Epithelial cell of prostate (primary cell): Measurements from ENCODE around the gene TRIB2.

Source experiments
- DNase-seq: peaks from one replicate; pipeline ENCODE4 v3.0.0-alpha.2; 2011; ENCODE audit warnings: low read depth, low spot score
- H3K27ac ChIP-seq: fragments of 450-650 bp; 2 replicates; pipeline ENCODE4 v1.5.1; 2017; ENCODE audit warnings: mild to moderate bottlenecking

TRIB2 gene

DNA sequence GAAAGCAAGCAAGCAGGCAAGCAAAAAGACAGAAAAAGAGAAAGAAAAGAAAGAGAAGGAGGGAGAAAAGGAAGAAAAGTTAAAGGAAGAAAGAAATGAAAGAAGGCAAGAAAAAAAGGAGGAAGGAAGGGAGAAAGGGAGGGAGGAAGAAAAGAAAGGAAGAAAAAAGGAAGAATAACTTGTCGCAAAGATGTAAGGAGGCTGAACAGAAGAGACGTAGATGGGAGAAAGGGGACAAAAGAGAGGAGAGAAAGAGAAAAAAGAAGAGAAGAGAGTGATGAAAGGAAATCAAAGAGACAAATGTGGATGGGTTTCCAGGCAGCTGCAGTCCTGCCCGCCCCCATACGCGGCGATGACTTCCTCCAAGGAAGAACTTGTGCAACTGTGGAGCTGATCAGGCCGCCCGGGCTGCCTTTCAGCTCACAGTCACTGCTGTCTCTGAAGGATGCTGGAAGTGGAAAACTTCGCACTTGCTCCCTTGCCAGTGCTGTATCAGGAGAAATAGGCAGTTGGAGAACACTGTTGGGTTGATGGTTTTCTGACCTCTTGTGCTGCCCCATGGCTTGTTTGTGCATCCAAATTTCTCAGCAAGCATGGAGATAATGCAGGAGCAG, 52.9 kb downstream of the TRIB2 start:
- H3K27ac ChIP-seq, result no peak overlapping the region
- DNase-seq, result no peak

DNA sequence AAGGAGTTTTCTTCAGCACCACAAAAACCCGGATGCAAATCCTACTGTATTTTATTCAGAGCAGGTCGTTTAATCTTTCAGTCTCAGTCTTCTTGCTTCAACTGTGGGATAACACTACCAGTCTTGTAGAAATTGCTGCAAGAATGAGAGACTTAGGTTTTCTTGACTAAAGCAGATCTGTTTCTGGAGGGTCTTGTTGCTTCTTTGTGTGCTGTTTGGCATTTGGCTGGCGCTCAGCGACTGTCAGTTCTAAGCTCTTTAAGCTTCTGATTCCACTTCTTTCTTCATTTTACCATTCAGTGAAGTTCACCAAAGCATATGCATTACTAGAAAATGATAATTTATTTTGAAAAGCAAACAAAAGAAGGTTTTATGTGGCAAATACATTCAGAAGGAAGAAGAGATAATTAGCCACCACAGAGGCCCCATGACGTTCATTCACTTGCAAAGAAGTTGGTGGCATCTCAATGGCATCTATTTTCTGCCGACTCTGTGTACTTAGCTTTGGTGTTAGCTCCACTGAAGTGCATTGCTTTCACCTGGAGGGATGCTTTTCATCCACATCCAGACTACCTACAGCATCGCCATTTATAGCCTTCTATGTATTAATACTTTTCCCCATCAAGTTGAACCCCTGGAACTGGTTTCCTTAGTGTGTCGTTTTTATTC, 53.7 kb downstream of the TRIB2 start:
- no peak for DNase-seq
- H3K27ac ChIP-seq, result no peak overlapping the region

DNA sequence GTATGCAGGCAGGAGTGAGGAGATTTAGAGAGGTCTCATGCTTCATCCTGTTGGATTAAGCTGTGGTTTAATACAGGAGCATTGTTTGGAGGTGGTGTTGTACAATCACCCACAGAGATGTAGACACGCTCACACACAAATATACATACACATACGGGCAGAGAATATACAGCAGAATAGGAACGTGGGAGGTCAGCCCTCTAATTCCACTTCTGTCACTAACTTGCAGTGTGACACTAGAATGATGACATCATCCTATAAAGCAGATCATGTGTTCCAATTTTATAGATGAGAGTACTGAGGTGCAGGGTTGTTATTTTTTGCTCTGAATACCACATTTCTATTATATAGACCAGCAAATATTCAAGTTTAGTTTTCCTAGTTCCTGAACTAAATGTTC, 54.4 kb downstream of the TRIB2 start:
- no peak for DNase-seq
- no peak overlapping the region for H3K27ac ChIP-seq

DNA sequence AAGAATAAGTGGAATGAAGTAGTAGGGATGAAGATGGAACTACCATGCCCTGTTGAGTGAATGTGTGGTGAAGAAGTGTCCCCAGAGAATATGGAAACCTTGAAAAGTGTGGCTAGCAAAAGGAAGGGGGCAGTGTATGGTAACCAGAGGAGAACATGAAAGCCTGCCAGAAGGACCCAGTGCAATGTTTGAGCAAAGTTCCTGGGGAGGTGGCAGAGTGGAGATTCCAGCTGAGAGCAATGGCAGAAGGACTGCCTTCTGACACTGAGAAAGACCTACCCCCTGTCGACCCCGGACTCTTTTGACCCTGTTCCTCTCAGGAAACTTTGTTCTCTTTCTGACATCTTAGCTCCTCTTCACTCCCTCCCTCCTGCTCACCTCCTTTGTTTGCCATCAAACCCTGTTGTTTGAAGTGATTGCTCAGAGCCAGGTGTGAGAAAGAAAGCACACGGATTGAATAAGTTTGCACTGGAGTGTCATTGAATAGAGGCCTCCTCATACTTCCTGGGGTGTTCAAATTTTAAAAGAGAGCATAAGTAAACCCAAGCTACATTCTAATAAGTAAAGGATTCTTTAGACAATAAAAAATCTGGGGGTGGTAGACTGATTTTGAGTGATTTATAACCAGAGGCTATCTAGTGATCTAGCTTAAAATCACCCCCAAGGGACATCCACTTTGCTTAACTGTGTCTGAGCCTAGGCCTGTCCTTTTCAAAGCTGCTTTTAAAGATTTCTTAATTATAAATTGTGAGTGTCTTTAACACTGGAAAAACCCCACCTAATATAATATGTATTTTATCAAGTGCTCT, 57.1 kb downstream of the TRIB2 start:
- H3K27ac ChIP-seq, result no peak overlapping the region
- DNase-seq, result no peak

DNA sequence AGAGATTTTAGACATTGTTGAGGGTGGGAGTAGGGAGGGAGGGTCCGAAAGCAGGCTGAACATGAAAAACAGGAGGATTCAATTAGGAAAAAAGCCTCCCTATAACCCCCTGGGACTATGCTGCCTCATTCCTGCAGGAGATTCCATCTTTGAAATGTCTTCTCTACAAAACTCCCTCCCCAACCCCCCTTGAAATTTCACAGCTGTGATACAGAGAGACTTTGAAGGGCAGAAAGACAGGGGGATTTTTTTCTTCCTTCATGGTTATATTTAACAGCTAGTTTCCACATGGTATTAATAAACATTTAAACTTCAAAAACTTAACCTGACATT, 57.6 kb downstream of the TRIB2 start:
- no peak for DNase-seq

DNA sequence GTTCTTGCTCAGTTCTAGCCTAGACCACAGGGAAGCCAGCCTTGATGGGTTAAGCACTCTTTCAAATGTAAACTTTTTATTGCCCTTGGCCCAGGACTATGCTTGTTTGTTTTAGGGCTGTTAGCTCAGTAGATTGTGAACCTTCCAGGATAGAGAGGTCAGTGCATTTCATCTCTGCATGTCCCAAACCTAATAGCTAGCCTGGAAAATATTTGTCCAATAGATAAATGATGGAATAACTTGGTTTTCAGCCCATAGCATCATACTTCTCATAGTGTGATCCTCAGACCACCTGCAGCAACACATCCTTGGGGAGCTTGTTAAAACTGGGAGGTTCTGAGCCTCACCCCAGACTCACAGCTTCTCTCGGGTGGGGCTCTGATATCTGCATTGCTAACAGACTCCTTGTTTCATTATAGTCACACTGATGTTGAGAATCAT, 59.8 kb downstream of the TRIB2 start:
- no peak for DNase-seq
- no peak overlapping the region for H3K27ac ChIP-seq

More for the DNA sequence above, 57.6 kb downstream of the TRIB2 start:
- H3K27ac ChIP-seq, result no peak overlapping the region

DNA sequence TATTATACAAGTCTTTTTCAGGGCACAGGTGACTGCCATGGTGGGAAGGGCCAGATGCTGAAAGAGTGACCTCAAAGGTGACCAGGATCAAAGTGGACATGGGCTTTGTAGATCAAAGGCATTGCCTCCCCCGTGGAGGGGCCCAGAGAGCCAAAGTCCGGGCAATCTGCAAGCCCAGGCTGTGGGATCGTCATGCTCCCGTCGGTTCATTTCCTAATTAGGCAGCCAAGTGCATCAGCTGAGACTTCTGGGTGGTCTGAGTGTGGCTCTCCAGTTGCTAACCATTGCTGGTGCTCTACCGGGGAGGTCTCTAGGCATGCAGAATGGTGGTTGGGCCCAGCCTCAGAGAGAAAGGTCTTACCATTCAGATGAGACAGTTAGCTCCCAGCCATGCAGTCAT, 61.6 kb downstream of the TRIB2 start:
- no peak overlapping the region for H3K27ac ChIP-seq
- DNase-seq, result no peak

DNA sequence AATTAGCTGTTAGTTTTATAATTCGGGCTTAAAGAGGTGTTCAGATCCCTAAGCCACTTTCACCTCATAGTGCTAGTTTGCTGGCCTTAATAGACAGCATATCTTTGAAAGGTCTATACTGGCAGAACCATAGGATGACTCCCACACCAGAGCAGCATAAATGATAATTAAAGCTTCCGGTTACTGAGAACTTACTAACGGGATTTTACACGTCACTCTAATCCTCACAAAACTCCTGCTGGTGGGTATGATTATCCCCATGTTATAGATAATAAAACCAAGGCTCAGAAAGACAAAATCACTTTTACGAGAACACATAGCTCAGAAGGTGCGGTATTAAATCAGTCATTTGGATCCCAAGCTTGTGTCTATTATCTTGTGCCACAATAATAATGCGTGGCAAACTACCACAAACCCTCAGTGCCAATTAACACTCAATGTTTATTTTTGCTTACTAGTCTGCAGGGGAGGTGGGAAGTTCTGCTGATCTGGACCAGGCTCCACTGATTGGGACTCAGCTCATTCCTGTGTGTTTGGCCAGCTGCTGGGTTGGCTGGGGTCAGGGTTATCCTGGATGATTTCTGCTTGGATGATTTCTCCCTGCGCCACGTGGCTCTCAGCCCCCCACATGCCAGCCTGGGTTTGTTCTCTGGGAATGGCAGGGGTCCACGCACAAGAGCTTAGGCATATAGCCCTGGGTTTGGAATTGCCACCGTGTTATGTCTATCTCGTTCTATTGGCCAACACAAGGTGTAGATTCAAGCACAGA, 62.3 kb downstream of the TRIB2 start:
- no peak for DNase-seq
- H3K27ac ChIP-seq, result no peak overlapping the region

DNA sequence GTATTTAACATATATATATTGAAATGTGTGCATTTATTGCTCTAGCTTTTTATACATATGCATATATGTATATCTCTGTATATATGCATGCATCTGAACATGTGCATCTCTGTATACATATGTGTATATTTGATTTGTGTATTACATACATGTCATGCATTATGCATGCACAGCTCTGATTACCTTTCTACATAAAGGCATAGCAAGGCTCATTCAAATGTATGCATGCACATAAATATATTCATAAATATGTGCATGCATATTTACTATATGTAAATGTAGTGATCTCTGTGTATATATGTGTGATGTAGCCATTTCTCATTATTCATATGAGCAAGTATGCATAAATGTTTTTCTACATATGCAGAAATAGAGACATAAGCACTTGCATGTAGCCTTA, 64.6 kb downstream of the TRIB2 start:
- DNase-seq, result no peak
- H3K27ac ChIP-seq, result no peak overlapping the region

DNA sequence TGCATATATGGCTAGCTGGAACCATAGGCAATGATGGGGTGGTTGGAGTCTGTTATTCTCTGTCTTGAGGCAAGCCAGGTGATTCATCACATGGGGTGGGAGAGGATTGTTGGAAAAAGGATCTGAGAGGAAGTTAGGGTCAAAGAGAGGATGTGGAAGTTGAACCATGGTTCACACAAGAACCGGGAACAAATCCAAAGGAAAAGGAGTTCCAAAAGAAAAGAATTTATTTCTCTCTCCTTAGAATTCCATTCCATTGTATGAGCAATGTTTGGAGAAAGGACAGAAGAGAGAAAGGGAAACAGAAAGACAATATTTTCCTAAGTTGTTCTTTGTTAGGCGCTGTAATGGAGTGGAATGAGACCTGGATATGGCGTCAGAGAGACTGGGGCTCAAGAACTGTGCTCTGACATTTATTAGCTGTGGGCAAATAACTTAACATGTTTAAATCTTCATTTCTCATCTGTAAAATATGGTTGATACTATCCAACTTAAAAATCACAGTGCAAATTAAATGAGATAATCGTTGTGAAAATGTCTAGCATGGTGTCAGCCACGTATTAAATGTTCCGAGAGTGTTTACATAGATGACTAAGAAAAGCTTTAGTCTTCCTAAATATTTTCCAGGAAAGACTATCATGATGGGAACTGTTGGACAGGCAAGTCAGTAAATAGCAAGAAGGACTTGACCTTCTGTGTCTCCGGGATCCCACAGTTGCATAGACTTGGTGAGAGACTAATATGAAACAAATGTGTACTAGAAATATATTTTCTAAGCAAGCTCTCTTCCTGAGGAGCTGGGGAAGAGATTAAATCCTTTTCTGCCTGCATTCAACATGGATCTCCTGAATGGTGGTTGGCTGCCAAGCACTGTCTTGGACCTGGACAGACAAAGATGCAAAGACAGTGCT, 71.4 kb downstream of the TRIB2 start:
- DNase-seq, result no peak
- no peak overlapping the region for H3K27ac ChIP-seq

DNA sequence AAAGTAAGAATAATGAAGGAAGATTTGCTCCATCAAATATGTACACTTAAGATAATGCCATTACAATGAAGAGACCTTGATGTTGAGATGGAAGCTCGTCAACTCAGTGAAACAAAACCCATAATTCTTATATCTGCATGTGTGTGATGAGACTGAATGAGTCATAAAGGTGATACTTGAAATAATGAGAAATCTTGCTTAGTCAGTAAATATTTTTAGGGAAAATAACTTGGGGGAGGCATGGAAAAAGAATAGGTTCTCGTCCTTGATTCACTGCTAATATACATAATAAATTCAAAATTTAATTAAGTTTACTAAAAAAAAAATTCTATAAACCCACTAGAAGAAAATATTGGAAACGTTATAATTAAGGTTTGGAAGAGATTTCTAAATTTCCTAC, 75.2 kb downstream of the TRIB2 start:
- H3K27ac ChIP-seq, result no peak overlapping the region
- DNase-seq, result no peak
